ENCODE measurements around the gene COASY.

- no peak for TF ChIP-seq CTCF (IDR thresholded peaks at IDR 0.05)
- TF ChIP-seq POLR2A (IDR thresholded peaks at IDR 0.05) = no peak
Measured at GRCh38 chr17:42529061-42529460, 32.9 kb upstream of the COASY start.

All from right lobe of liver (tissue), 4 donors.